Hematopoietic multipotent progenitor cell (in vitro differentiated cells): ENCODE data around the gene ZNF22. TPM values are rescaled to one million over a fixed set of nuclear protein-coding genes. Genes with fewer than 3 reads are reported as not detected.
A peak's percentile ranks its signal among the peaks of the same experiment; 100 is the strongest.

ENCODE experiments used
- DNase-seq, 3 donors: peaks; one replicate each; pipeline ENCODE4 v3.0.0-alpha.2; 2011 to 2015; ENCODE audit warnings: low read depth in 2 of 3, low spot score in 2 of 3
- total RNA-seq: library from RNA; depleted of rRNA; stranded (reverse); fragments of >200 nt; gene quantifications from one replicate; pipeline ENCODE4 v1.2.3, GENCODE V29; 2012

The ZNF22 gene
- total RNA-seq, 1 donor, result 22.1 TPM

- no peak for DNase-seq
Observed at GRCh38 chr10:44988957-44989585, 11.7 kb upstream of the ZNF22 start.

- no peak for DNase-seq
Observed at GRCh38 chr10:44989597-44990301, 11.0 kb upstream of the ZNF22 start.

GRCh38 chr10:44990302-44990655 is 10.4 kb upstream of the ZNF22 start:
- DNase-seq, result peak in 2 of 3 donors; percentile 62 to 65

GRCh38 chr10:44990965-44991364 is 9.8 kb upstream of the ZNF22 start:
- DNase-seq, result no peak

- no peak for DNase-seq
Observed at GRCh38 chr10:44991571-44991970, 9.2 kb upstream of the ZNF22 start.

GRCh38 chr10:44992070-44992731 is 8.5 kb upstream of the ZNF22 start:
- no peak for DNase-seq

GRCh38 chr10:44992732-44993225 is 7.9 kb upstream of the ZNF22 start:
- DNase-seq, result no peak

GRCh38 chr10:44993226-44993921 is 7.3 kb upstream of the ZNF22 start:
- DNase-seq, result no peak

- no peak for DNase-seq
Observed at GRCh38 chr10:44993922-44994751, 6.6 kb upstream of the ZNF22 start.

- no peak for DNase-seq
Observed at GRCh38 chr10:44994752-44995530, 5.8 kb upstream of the ZNF22 start.

GRCh38 chr10:44995581-44995913 is 5.2 kb upstream of the ZNF22 start:
- no peak for DNase-seq

GRCh38 chr10:44995914-44996669 is 4.6 kb upstream of the ZNF22 start:
- DNase-seq, result peak in 1 of 3 donors; percentile 84

- DNase-seq, result no peak
Observed at GRCh38 chr10:44997105-44997748, 3.5 kb upstream of the ZNF22 start.

GRCh38 chr10:44998146-44998631 is 2.5 kb upstream of the ZNF22 start:
- no peak for DNase-seq

GRCh38 chr10:45000138-45000751 is 478 bp upstream of the ZNF22 start:
- peak in 1 of 3 donors; percentile 2 for DNase-seq

- DNase-seq, result peak; percentile 25 to 72 (median 65)
Observed at GRCh38 chr10:45001381-45002148, 842 bp downstream of the ZNF22 start.

GRCh38 chr10:45003432-45004000 is 2.8 kb downstream of the ZNF22 start:
- no peak for DNase-seq
